ENCODE data around the gene SSBP3.

SSBP3 gene

GRCh38 chr1:54335011-54335754 lies 71.0 kb downstream of the SSBP3 start:
- in situ Hi-C loops (cut with MboI; ENCODE audit: low sequenced_read_pairs) = no loop called here

GRCh38 chr1:54332781-54333585 lies 73.2 kb downstream of the SSBP3 start:
- in situ Hi-C loops (cut with MboI; ENCODE audit: low sequenced_read_pairs) = no loop called here

- in situ Hi-C loops (cut with MboI; ENCODE audit: low sequenced_read_pairs) = no loop called here
These were observed 74.2 kb downstream of the SSBP3 start for GRCh38 chr1:54331843-54332463.

- in situ Hi-C loops (cut with MboI; ENCODE audit: low sequenced_read_pairs) = no loop called here
These were observed 75.0 kb downstream of the SSBP3 start for GRCh38 chr1:54331091-54331772.

- in situ Hi-C loops (cut with MboI; ENCODE audit: low sequenced_read_pairs) = no loop called here
These were observed 76.7 kb downstream of the SSBP3 start for GRCh38 chr1:54329312-54330003.

- in situ Hi-C loops (cut with MboI; ENCODE audit: low sequenced_read_pairs) = no loop called here
These were observed 78.0 kb downstream of the SSBP3 start for GRCh38 chr1:54328066-54328636.

GRCh38 chr1:54327386-54328065 lies 78.7 kb downstream of the SSBP3 start:
- in situ Hi-C loops (cut with MboI; ENCODE audit: low sequenced_read_pairs) = no loop called here

- in situ Hi-C loops (cut with MboI; ENCODE audit: low sequenced_read_pairs) = no loop called here
These were observed 79.4 kb downstream of the SSBP3 start for GRCh38 chr1:54326543-54327385.

- in situ Hi-C loops (cut with MboI; ENCODE audit: low sequenced_read_pairs) = no loop called here
These were observed 80.3 kb downstream of the SSBP3 start for GRCh38 chr1:54325703-54326461.

GRCh38 chr1:54325284-54325683 lies 80.9 kb downstream of the SSBP3 start:
- in situ Hi-C loops (cut with MboI; ENCODE audit: low sequenced_read_pairs) = no loop called here

- in situ Hi-C loops (cut with MboI; ENCODE audit: low sequenced_read_pairs) = no loop called here
These were observed 81.7 kb downstream of the SSBP3 start for GRCh38 chr1:54324251-54325140.

GRCh38 chr1:54323921-54324250 lies 82.3 kb downstream of the SSBP3 start:
- in situ Hi-C loops (cut with MboI; ENCODE audit: low sequenced_read_pairs) = no loop called here

- in situ Hi-C loops (cut with MboI; ENCODE audit: low sequenced_read_pairs) = no loop called here
These were observed 82.9 kb downstream of the SSBP3 start for GRCh38 chr1:54323324-54323739.

GRCh38 chr1:54318246-54318814 lies 87.9 kb downstream of the SSBP3 start:
- in situ Hi-C loops (cut with MboI; ENCODE audit: low sequenced_read_pairs) = no loop called here

- in situ Hi-C loops (cut with MboI; ENCODE audit: low sequenced_read_pairs) = no loop called here
These were observed 89.1 kb downstream of the SSBP3 start for GRCh38 chr1:54317084-54317483.

GRCh38 chr1:54315099-54315498 lies 91.1 kb downstream of the SSBP3 start:
- in situ Hi-C loops (cut with MboI; ENCODE audit: low sequenced_read_pairs) = no loop called here

GRCh38 chr1:54314696-54315095 lies 91.5 kb downstream of the SSBP3 start:
- in situ Hi-C loops (cut with MboI; ENCODE audit: low sequenced_read_pairs) = no loop called here
